RPMI8226 (cell line): ENCODE measurements around the gene ZNF622.
"Not testable (repeated sequence)": the region's sequence is repeated elsewhere in the genome, so short reads cannot be mapped to it uniquely, and the experiment has no call there.

Source experiments
- DNase-seq: peaks from one replicate; pipeline ENCODE4 v3.0.0-alpha.2; 2015

Gene ZNF622

DNA sequence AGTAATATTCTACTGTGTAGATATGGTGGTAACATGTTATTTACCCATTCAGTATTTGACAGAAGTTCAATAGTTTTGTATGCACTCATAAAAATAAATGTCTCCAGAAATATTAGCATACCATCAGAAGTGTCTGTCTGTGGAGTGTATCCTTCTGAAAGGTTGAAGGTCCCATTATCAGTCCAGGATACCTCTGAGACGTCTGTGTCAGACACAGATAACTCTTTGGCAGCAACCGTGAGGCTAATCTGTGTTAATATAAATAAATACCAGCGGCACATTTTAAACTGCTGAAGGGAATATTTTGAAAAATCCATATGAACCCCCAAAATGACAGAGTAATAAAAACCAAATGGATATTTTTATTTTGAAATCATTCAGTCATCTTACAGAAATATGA, 11.9 kb upstream of the ZNF622 start:
- DNase-seq = no peak

DNA sequence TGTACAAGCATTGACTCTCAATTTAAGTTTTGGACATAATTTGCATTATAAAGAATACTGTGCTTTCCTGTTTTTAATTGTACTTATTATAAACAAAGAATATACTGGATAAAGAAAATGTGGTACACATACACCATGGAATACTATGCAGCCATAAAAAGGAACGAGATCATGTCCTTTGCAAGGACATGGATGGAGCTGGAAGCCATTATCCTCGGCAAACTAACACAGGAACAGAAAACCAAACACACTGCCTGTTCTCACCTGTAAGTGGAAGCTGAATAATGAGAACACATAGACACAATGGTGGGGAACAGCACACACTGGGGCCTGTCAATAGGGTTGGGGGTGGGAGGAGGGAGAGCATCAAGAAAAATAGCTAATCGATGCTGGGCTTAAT, 10.8 kb upstream of the ZNF622 start:
- DNase-seq = not testable (repeated sequence)

GRCh38 chr5:16471387-16471786, 5.8 kb upstream of the ZNF622 start:
- no peak for DNase-seq

DNA sequence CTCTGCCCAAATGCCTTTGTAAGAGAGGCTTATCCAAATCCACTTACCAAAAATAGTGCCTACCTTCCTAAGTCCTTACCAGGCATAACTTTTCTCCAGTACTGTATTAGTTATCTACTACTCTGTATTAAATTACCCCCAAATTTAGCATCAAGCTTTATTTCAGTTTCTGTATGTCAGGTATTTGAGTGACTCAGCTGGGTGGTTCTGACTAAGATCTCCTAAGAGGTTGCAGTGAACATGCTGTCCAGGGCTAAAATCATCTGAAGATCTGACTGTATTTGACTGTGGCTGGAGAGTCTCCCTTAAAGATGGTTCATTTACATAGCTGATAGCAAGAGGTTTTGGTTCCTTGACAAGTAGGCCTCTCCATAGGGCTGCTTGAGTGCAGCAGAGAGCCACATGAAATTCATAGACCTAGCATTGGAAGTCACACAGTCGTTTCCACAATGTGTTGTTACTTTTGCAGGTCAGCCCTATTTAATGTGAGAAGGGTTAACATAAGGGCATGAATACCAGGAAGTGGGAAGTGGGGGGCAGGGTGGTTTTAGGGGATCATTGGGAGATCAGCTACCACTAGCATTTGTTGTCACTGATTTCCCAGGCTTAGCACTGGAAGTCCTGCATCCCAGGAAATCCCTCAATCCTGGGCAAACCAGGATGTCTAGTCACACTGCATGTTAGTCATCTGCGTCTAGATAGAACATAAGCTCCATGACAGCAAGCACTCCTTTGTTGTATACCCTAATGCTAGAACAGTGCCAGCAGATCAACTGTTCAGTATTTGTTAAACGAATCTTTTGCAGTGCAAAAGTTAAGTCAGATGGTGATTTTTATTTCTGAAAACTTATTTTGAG, 2.0 kb upstream of the ZNF622 start:
- no peak for DNase-seq

DNA sequence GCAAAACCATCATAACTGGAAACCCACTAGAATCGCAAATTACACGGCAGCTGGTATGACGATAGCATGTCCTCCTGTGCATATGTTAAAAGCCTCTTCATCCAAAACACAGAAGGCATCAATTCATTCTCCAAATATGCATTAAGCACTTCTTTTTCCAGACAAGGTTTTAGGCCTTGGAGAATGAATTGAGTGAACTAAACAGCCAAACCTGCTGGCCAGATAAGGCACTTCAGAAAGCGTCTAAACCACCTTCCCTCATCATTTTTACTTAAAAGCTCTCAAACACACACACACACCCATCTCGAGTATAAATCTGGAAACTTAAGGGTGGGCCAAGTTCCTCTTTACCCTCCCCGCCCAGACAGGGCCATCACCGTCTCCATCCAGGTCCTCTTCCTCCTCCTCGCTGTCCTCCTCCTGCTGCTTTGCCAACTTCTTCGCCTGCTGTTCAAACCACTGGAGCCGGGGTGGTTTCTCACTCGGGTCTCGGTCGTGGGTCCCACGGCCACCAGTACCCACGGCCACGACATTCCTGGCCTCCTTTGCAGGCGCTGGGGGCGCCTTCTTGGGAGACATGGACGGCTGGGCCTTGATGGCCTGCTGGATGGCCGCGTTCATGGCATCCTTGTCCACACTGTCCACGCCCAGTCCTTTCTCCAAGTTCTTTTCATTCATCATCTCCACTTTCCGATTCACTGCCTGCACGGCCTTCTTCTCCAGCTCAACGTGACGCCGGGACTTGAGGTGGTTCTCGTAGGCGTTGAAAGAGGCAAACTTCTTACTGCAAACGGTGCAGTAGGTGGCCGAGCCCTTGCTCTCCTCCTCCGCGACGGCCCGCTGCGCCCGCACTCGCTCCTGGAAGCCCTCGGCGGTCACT, 696 bp downstream of the ZNF622 start:
- DNase-seq = no peak

DNA sequence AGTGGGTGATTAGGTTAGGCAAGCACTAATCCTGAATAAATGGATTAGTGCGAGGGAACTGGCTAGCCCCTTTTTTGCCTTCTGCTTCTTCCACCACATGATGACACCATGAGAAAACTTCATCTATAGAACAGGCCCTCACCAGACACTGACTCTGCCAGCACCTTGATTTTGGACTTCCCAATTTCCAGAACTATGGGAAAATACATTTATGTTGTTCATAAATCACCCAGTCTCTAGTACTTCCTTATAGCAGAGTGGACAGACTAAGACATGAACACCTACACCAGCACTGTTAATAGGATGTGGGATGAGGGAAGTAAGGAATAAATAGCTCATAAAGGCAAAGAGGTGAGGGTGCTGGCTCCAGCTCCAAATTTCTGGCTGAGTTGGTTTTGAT, 1.4 kb downstream of the ZNF622 start:
- DNase-seq = no peak

- no peak for DNase-seq
These were observed 3.8 kb downstream of the ZNF622 start for GRCh38 chr5:16461782-16462181.

DNA sequence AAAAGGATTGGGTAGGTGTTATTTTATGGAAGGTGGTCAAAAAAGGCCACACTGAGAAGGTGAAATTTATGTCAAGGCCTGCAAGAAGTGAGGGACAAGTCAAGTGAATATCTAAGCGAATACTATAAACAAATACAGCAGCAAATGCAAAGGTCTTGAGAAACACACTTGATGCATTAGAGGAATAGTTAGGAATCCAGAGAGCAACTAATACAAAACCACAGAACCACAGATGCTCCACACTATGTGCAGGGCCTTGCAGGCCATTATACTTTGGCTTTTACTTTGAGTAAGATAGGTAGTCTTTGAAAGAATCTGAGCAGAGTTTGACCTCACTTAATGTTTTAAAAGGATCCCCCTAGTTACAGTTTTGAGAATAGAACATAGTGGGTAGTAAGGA, 4.6 kb downstream of the ZNF622 start:
- no peak for DNase-seq

DNA sequence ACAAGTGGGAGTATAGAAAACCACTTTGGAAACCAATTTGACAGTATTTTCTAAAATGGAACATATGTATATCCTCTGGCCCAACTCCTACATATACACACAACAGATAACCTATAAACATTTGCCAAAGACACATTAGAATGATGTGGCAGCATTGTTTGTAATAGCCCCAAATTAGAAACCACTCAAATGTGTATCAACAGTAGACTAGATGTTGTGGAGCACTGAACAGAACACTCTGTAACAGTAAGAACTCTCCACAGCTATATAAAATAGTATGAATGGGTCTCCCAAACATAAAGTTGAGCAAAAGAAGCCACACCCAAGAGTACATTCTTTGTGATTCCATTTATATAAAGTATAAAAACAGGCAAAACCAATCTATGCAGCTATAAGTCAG, 6.1 kb downstream of the ZNF622 start:
- no peak for DNase-seq

DNA sequence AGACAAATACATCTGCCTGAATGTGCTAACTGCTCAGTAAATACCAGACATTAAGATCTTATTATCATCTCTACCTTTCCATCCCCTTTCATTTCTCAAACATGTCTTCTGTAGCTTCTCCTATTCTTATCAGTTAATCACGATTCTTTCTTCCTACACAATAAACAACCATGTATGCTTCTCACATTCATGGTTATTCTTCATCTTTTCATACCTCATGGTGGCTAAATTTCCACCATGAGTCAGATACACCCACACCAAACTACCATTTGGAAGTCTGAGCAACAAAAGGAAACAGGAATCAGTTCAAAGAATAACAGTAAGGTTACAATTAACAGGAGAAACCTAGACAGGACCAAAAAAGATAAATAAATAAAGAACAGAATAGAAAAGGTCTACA, 7.7 kb downstream of the ZNF622 start:
- no peak for DNase-seq

- no peak for DNase-seq
These were observed 8.1 kb downstream of the ZNF622 start for GRCh38 chr5:16457451-16457850.

GRCh38 chr5:16456103-16456832, 9.3 kb downstream of the ZNF622 start:
- peak; percentile 54 for DNase-seq

DNA sequence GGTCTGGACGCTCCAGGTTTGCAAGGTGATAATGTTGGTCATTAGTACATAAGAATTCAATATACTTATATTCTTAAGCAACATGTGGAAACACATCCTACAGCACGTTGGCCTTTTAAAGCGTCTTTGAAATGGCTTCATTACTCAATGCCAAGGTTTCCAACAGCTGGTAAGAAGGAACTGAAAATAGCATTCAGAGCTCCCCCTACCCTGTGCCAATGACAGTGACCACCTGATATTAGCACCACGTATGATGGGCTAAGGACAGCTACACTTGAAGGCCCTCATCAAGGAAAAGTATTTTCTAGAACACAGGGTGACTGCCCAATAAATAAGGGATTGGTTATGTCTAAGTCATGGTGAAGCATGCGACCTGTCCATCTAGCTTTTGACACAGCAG, 9.9 kb downstream of the ZNF622 start:
- DNase-seq = no peak

DNA sequence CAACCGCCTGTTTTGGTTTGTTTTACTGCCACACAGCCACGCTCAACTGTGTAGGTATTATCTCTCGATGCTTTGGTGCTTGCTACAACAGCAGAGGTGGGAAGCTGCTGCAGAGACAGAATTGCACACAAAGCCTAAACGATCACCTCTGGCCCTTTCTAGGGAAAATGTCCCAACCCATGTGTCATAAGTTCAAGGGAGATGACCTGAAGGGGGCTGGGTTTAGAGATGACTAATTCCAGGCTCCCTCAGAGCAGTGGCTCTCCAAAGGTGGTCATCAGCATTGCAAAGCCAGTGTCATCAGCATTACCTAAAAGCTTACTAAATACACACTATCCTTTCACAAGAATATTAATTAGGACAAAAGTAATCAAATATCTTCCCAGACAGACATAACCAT, 10.9 kb downstream of the ZNF622 start:
- DNase-seq = no peak

DNA sequence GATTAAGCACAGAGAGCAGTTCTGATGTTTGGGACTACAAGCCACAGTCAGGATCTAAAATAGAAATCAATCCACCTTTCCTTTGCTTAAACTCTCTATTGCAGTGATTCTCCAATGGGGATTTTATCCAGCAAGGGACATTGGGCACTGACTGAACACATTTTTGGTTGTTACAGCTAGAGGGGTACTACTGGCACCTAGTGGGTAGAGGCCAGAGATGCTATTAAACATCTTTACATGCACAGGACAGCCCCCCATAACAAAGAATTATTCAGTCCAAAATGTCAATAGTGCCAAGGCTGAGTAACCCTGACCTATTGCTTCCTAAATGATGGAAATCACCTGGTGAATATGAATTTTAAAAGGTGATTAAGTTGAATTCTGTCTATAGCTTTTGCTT, 12.0 kb downstream of the ZNF622 start:
- DNase-seq = no peak

- DNase-seq = no peak
These were observed 15.4 kb downstream of the ZNF622 start for GRCh38 chr5:16450163-16450562.

DNA sequence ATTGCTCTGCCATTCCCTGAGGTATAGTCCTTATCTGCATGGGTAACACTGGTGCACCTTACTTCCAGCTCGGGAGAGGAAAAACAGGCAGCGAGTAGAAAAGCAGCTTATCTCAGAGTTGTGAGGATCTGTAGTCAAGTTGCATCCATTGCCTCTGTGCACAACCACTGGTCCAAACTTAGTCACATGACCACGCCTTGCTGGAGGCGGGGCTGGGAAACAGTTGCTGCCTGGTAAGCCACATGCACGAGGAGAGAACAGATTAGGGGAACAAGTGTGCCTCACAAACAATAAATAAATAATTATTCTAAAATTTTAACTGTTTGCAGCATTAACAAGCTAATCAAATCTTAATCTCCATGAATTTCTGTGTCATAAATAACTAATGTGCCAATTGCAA, 18.6 kb downstream of the ZNF622 start:
- no peak for DNase-seq

GRCh38 chr5:16437977-16438376, 27.6 kb downstream of the ZNF622 start:
- peak; percentile 9 for DNase-seq

DNA sequence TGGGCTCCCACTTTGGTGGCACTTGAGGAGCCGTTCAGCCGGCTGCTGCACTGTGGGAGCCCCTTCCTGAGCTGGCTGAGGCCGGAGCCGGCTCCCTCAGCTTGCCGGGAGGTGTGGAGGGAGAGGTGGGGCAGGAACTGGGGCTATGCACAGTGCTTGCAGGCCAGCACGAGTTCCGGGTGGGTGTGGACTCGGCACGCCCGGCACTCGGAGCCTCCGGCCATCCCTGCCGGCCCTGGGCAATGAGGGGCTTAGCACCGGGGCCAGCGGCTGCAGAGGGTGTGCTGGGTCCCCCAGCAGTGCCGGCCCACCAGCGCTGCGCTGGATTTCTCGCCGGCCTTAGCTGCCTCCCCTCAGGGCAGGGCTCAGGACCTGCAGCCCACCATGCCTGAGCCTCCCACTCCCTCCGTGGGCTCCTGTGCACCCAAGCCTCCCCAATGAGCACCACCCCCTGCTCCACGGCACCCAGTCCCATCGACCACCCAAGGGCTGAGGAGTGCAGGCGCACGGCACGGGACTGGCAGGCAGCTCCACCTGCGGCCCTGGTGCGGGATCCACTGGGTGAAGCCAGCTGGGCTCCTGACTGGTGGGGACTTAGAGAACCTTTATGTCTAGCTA, 29.4 kb downstream of the ZNF622 start:
- DNase-seq = not testable (repeated sequence)

DNA sequence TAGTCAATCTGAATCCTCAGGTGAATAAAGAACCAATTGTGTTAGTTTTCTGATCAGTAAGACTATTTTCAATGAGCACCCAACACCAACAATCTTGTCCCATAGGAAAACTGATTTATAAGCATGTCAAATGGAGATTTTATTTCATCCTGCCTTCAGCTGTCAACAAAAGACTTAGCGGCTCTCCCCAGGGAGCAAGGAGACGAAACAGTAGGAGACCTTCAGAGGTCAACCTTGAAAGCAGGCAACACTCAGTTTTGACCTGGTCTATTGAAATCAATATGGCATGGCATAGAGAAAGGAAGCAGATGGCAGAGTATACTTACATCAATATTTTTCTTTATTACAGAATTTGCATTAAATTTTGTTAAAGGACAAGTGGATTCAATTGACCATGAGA, 34.1 kb downstream of the ZNF622 start:
- no peak for DNase-seq

DNA sequence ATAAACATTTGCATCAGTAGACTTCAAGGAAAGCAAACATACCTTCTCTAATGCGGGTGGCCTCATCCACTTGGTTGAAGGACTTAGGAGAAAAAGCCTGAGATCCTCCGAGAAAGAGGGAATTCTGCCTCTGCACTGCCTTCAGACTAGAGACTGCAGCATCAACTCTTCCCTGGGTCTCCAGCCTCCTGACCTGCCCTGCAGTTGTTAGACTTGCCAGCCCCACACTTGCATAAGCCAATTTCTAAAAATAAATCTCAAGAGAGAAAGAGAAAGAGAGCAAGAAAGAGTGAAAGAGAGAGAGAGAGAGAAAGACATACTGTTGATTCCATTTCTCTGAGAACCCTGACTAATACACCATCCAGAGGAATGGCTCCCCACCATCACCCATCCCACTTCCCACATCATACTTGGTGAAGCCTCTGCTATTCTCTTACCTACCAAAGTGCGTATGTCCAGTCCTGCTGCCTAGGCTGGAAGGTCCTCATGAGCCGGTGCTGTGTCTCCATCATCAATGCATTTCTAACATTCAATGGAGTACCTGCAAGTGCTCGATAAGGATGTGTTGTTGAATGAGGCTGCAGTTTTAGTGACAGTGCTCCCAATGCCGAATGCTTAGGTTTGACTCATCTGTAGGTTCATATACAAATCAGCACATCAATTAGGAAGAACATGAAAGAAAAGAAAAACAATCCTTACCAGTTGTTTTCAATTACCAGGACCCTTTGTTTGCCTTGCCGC, 35.1 kb downstream of the ZNF622 start:
- DNase-seq = no peak

- DNase-seq = no peak
These were observed 37.2 kb downstream of the ZNF622 start for GRCh38 chr5:16428359-16428758.
